ENCODE measurements around the gene RNU7-1. TPM values are rescaled to one million over a fixed set of nuclear protein-coding genes. Genes with fewer than 3 reads are reported as not detected.
"Not testable (repeated sequence)": the region's sequence is repeated elsewhere in the genome, so short reads cannot be mapped to it uniquely, and the experiment has no call there.

Gene RNU7-1
- total and polyA plus RNA-seq, 10 donors = not detected

DNA sequence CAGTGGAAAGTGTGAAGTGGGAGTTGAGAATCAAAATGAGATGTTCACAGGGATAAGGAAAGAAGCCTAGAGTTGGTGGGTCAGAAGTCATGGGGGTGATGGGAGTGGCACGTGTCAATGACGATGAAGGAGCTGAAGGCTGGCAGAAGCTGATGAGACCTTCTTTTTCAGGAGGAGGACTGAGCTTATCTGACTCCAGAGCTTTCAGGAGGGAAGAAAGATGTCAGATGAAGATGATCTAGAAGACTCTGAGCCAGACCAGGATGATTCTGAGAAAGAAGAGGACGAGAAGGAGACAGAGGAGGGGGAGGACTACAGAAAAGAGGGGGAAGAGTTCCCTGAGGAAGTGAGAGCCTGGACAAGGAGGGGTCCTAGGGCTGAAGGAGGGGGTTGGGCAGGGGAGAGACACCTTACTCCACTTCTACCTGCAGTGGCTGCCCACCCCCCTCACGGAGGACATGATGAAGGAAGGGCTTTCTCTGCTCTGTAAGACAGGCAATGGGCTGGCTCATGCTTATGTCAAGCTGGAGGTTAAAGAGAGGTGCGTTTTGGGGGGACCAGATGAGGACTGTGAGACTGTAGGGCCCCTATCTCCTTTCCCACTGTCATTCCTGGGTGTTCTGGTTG is 38.1 kb upstream of the RNU7-1 start:
- WGBS, 5 donors = 71 to 82% (median 74%) methylated on average over 5 of the region's 5 CpGs
- Histone ChIP-seq H3K27me3 (replicated peaks in 1 of 7) (no peaks in the 10 kb centered on the region), H3K4me1 (peaks cover 10 to 27% (median 16%) of the 10 kb centered on the region in 6 donors), H3K36me3 (peaks cover 0 to 18% (median 0%) of the 10 kb centered on the region in 6 donors), H3K9me3 (no peaks in the 10 kb centered on the region), H3K27ac (peak overlapping the region in 4 of 8 donors; percentile 80 to 90 (median 86)), H3K4me3 (peak overlapping the region in 5 of 8 donors; percentile 59 to 84 (median 68))
- DNase-seq = peak; percentile 55
- TF ChIP-seq POLR2AphosphoS5 (IDR thresholded peaks at IDR 0.05) (no peak), POLR2A (IDR thresholded peaks at IDR 0.05) (no peak), CTCF (IDR thresholded peaks at IDR 0.05 in 8 of 11, conservative IDR thresholded peaks at IDR 0.05 in 3 of 11) (no peak)
- intact Hi-C loops (cut with DNase I; ENCODE audit: low total_unique reads) = no loop called here

GRCh38 chr12:6908141-6908540 is 35.5 kb upstream of the RNU7-1 start:
- H3K27ac ChIP-seq; intact Hi-C loops (cut with DNase I; ENCODE audit: low total_unique reads); H3K9me3 ChIP-seq; H3K4me3 ChIP-seq: not testable (repeated sequence)
- peaks cover 0 to 11% (median 0%) of the 10 kb centered on the region in 7 donors for H3K27me3 ChIP-seq (replicated peaks in 1 of 7)
- peaks cover 0 to 18% (median 0%) of the 10 kb centered on the region in 6 donors for H3K36me3 ChIP-seq
- peaks cover 10 to 27% (median 16%) of the 10 kb centered on the region in 6 donors for H3K4me1 ChIP-seq
- 95 to 99% (median 96%) methylated on average over 11 of the region's 11 CpGs for WGBS, 5 donors
- DNase-seq = peak; percentile 31

DNA sequence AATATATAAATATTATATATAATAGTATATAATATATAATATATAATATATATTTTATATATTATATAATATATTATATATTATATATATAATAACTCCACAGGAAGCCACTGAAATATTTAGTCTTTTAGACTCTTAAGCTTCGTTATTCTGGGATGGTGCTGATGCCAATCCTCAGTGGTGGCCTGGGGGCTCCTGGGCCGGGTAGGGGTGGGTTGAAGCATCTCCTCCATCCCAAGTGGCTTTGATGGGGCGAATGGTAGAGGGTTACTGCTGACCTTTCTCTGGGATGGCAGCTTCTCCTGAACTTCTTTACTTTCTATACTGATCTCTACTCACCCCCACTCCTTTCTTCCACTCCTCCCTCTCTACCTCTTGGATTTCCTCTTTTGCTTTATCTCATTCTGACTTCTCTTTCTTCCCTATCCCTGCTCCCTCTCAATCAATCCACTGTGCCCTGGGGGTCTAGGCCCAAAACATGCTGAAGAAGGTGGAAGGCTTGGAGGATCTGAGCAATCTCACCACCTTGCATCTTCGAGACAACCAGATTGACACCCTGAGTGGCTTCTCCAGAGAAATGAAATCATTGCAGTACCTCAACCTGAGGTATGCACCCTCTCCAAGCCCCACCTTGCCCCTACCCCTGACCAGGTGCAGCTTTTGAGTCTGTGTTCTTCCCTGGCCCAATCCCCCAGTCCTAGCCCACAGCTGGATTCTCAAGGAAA is 34.0 kb upstream of the RNU7-1 start:
- H3K27me3 ChIP-seq (replicated peaks in 1 of 7) = peaks cover 0 to 26% (median 0%) of the 10 kb centered on the region in 7 donors
- H3K27ac ChIP-seq = no peak overlapping the region
- TF ChIP-seq CTCF (IDR thresholded peaks at IDR 0.05 in 8 of 11, conservative IDR thresholded peaks at IDR 0.05 in 3 of 11) (no peak), POLR2AphosphoS5 (IDR thresholded peaks at IDR 0.05) (no peak), POLR2A (IDR thresholded peaks at IDR 0.05) (no peak)
- DNase-seq = peak; percentile 15
- no peak overlapping the region for H3K4me3 ChIP-seq
- H3K9me3 ChIP-seq = no peaks in the 10 kb centered on the region
- H3K4me1 ChIP-seq = peaks cover 9 to 28% (median 16%) of the 10 kb centered on the region in 6 donors
- intact Hi-C loops (cut with DNase I; ENCODE audit: low total_unique reads) = no loop called here
- H3K36me3 ChIP-seq = peaks cover 0 to 18% (median 0%) of the 10 kb centered on the region in 6 donors
- 88 to 95% (median 90%) methylated on average over 4 of the region's 4 CpGs for WGBS, 5 donors

DNA sequence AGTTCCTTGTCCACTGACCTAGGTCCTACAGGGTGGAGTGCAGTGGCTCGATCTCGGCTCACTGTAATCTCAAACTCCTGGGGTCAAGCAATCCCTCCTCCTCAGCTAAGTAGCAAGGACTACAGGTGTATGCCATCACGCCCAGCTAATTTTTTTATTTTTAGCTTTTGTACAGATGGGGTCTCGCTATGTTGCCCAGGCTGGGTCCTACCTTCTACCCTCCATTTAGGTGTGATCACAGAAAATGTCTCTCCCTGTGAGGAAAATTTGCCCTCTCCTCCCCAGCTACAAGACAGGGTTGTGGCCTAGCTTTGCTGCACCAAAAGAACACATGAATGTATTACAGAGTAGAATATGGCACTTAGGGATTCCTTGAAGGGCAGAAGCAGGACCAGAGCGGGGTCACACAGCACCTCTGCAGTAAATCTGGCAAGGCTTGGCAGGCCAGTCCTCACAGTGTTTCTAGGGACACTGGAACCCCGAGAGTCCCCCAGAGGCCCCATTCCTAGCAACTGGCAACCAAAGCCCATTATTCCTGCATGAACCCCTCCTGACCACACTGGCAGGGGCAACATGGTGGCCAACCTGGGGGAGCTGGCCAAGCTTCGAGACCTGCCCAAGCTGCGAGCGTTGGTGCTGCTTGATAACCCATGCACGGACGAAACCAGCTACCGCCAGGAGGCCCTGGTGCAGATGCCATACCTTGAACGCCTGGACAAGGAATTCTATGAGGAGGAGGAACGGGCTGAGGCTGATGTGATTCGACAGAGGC is 31.3 kb upstream of the RNU7-1 start:
- Histone ChIP-seq H3K27me3 (replicated peaks in 1 of 7) (peaks cover 0 to 39% (median 0%) of the 10 kb centered on the region in 7 donors), H3K27ac (no peak overlapping the region), H3K9me3 (no peaks in the 10 kb centered on the region), H3K4me3 (no peak overlapping the region), H3K4me1 (peaks cover 4 to 34% (median 20%) of the 10 kb centered on the region in 6 donors), H3K36me3 (peaks cover 0 to 17% (median 0%) of the 10 kb centered on the region in 6 donors)
- DNase-seq = peak; percentile 72
- TF ChIP-seq POLR2A (IDR thresholded peaks at IDR 0.05) (no peak), POLR2AphosphoS5 (IDR thresholded peaks at IDR 0.05) (no peak), CTCF (IDR thresholded peaks at IDR 0.05 in 8 of 11, conservative IDR thresholded peaks at IDR 0.05 in 3 of 11) (no peak)
- intact Hi-C loops (cut with DNase I; ENCODE audit: low total_unique reads) = no loop called here
- 90 to 94% (median 92%) methylated on average over 13 to 15 of the region's 15 CpGs for WGBS, 5 donors

Measured in spleen (tissue), 11 donors.